Dedifferentiated amniotic fluid mesenchymal stem cell (primary cell): ENCODE results near the gene OSBPL1A.
"Not testable (repeated sequence)": the region's sequence is repeated elsewhere in the genome, so short reads cannot be mapped to it uniquely, and the experiment has no call there.

Experiments used
- DNase-seq: peaks from one replicate; pipeline ENCODE4 v3.0.0-alpha.2; 2016; ENCODE audit errors: extremely low spot score

OSBPL1A gene

DNA sequence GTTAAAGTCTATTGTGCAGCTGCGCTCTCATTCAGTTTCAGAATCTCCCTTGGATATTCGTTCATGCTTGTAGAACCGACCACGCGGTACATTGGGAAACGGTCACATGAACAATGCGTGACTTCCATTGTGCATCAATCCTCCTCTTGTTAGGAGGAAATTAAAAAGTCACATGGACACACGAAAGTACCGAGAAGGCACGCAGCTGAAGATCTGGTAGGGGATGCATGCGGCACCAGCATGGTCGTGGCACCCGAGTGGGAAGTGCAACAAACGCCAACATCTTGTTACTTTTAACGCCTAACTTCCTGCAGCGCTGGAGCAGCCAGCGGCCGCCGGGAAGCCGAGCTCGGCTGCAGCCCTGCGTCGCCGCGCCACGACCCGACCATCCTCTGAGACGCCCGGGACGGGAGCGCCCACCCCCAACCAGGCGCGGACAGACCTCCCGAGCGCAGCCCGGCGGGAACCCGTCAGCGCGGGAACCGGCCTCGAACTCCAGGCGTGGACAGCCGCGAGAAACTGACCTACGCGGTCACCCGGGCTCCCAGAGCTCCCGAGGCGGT lies 412 bp downstream of the OSBPL1A start:
- peak; percentile 69 for DNase-seq

- DNase-seq = no peak
These were observed 1.5 kb downstream of the OSBPL1A start for GRCh38 chr18:24396082-24396633.

DNA sequence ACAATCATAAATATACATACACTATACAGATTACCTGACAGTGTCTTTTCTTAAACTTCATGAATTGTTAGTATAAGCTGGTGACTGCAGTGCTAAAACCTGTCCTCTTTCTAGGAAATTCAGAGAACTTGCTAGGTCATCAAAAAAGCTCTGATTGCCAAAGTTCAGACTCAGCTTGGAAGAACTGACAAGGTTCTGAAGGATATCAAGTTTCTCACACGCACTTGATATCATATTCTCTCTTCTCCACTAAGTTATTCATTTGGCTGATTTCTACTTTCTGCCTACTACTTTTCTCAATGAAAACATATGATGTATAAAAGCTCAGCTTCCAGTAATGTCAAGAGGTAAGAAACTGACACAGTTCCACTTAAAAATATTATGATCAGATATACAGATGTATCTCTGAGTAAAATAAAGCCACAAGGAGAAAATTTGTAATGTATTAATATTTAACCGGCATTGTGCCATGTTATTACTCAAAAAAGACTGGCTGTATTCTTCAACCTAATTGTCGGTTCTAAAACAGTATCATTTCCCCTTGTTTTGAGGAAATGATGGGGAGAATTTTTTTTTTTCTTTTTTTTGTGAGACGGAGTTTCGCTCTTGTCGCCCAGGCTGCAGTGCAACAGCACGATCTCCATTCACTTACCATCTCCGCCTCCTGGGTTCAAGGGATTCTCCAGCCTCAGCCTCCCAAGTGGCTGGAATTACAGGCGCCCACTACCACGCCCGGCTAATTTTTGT lies 2.4 kb downstream of the OSBPL1A start:
- DNase-seq = no peak

DNA sequence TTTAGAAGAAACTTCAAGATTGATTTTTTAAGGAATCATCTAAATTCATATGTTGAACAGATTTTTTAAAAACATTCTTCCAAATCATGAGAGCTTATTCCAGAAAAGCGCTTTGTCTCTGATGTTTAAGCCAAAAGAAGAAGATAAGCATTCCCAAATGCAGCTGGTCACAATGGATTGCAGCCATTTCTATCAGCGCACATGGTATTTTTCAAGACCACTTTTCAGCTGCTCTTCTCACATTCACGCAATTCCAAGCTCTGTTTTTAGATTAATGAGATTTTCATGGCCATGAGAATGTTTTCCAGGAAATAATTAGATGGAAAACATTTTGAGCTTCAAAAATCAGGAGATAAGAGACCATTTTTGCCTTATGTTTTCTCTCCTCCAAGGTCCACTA lies 8.7 kb downstream of the OSBPL1A start:
- no peak for DNase-seq

DNA sequence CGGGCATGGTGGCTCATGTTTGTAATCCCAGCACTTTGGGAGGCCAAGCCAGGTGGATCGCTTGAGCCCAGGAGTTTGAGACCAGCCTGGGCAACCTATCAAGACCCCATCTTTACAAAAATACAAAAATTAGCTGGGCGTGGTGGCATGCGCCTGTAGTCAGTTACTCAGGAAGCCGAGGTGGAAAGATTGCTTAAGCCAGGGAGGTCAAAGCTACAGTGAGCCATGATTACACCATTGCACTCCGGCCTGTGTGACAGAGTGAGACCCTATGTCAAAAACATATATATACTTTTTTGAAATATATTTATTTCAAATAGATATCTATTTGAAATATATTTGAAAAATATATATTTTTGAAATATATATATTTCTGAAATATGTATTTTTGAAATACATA lies 10.9 kb downstream of the OSBPL1A start:
- no peak for DNase-seq

DNA sequence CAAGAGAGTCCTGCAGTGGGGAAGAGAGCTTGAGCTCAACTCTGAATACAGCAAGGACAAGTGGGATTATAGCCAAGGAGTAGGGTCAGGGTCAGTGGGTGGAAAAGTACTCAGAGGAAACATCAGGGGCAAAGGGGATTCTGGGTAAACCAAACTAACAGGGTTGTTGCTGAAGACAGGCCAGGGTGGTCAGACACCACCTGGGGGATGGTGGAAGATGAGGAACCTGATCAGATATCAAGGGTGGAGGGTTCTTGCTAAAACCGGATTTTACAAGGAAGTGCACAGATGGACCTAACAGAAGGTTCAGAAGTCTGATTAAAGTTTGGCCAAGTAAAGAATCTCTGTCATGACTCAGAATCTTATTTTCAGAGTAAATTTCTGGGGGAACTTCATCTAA lies 16.5 kb downstream of the OSBPL1A start:
- DNase-seq = no peak

DNA sequence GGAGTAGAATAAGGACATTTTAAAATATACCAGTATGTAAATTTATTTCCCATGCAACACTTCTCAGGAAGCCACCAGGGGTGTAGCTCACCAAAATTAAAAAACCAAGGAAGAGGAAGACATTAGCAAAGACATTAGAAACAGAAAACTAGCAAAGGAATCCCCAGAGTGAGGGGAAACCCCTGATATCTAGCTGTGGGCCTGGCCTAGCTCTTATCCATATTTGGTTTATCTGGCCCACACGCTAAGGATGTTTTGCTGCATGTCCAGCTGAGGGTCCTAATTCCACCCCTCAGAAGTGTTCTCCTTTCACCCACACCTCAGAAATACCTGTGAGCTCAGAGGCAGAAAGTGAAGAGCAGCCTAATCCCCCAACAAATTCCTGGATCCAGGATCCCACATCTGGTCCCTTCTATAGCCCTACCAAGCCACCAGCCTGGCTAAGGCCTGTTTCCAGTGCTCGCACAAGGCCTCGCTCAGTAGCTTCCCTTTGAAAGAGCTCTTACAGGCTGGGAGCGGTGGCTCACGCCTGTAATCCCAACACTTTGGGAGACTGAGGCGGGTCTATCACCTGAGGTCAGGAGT lies 17.4 kb downstream of the OSBPL1A start:
- no peak for DNase-seq

GRCh38 chr18:24378598-24378997 lies 19.0 kb downstream of the OSBPL1A start:
- DNase-seq = no peak

GRCh38 chr18:24376531-24376930 lies 21.1 kb downstream of the OSBPL1A start:
- DNase-seq = not testable (repeated sequence)

DNA sequence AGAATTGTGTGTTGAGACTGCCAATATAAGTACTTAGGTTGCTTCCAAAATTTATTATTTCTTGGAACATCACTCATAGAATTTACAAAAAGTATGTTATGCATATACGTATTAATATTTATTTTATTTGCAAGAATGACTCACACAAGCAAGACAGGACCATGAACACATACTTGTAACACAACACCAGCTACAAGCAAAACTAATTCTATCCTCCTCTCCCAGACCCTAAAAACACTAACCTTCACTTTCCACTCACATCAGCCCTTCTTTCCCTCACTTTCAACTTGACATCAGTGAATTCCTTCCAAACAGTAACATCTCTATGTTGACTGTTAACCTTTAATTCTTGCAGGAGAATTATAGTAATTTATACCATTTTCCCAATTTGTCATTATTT lies 24.3 kb downstream of the OSBPL1A start:
- peak; percentile 36 for DNase-seq

DNA sequence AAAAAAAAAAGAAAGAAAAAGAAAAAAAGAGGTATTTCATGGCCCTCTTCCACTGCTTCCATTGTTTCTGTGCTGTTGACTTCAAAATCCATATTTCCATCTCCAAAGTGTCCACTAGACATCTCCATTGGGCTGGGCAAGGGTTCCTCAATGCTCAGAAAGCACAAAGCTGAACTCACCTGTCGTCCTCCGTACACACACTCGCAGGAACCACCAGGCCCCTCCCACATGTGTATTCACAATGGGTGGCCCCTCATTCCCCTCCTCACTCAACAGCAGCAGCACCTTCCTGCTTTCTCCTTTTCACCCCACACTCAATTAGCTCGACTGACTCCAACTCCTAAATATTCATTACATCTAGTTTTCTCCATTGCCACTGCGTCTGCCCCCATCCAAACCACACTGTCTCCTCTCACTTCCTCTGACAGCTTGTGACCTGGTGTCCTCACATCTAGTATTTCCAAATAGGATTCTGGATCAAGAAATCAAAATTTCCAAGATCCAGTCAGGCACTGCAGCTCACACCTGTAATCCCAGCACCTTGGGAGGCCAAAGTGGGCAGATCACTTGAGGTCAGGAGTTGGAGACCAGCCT lies 25.2 kb downstream of the OSBPL1A start:
- DNase-seq = no peak

DNA sequence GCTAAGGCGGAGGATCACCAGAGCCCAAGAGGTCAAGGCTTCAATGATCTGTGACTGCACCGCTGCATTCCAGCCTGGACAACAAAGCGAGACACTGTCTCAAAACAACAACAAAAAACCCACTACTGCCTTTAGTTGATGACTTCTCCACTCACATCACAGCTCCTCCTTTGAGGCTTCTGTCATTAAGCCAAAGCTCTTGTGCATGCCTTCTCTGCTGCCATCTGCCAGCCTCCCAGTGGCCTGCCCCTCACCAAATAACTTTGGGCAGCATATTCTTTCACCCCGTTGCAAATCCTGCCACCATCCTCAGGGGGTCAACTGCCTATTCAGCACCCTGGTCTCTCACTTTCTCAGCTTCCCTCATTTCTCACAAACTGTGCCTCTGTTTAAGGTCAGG lies 27.5 kb downstream of the OSBPL1A start:
- DNase-seq = no peak

DNA sequence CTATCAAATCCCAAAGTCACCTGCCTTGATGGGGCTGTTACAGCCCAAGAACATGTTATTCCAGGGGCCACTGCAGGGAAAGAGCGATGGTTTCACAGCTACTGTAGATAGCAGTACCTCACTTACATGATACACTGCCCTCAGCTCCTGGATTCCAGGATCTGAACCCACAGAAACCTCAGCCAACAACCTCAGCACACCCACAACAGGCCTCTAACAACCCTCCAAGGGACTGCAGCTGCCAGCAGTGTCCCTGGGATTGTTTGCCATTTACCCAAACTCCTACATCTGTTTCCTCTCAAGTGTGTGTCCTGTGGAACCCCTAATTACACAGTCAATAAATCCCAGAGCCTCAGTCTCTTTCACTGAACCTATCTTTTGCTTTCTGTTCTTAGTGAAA lies 28.2 kb downstream of the OSBPL1A start:
- DNase-seq = no peak

DNA sequence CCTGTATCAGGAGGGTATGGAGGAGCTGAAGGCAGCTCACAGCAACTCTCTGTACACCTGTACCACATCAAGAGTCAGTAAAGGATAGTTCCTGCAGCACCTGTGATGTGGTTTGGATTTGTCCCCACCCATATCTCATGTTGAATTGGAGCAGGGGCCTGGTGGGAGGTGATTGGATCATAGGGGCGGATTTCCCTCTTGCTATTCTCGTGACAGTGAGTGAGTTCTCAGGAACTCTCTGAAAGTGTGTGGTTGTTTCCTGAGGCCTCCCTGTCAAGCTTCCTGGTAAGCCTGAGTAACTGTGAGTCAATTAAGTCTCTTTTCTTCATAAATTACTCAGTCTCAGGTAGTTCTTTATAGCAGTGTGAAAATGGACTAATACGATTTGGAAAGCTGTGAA lies 28.9 kb downstream of the OSBPL1A start:
- no peak for DNase-seq

GRCh38 chr18:24366328-24366727 lies 31.3 kb downstream of the OSBPL1A start:
- DNase-seq = no peak

DNA sequence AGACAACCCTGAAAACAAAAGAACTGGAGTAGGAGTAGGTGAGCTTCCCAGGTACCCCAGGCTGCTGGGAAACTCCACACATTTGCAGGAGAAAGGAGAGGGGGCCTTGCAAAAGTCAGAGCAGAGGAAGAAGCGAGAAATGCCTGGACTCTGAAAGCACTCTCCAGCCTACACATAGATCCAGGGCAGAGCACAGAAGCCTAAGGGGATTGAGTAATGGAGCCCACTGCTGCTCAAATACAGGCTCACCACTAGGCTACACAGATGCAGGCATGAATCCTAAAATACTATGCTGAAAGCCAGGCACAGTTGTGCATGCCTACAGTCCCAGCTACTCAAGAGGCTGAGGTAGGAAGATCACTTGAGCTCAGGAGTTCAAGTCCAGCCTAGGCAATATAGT lies 33.4 kb downstream of the OSBPL1A start:
- DNase-seq = no peak

GRCh38 chr18:24362757-24363156 lies 34.9 kb downstream of the OSBPL1A start:
- no peak for DNase-seq

- peak; percentile 79 for DNase-seq
These were observed 37.7 kb downstream of the OSBPL1A start for GRCh38 chr18:24359787-24360530.

DNA sequence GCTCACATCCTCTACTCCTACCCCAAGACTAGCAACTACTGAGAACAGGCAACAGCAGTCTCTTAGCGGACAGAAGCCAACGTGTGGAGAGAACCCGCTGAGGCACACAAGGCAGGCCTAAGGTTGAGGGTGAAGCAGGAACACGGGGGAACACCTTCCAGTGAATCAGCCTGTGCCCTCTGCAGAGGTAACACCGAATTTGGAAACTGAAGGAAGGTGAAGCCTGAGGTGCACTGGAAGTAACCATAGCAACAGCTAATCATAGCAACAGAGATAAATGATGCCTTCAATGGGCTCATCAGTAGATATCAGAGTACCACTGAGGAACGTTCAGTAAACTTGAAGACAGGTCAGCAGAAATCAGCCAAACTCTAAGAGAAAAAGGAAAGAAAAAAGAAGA lies 43.3 kb downstream of the OSBPL1A start:
- no peak for DNase-seq

DNA sequence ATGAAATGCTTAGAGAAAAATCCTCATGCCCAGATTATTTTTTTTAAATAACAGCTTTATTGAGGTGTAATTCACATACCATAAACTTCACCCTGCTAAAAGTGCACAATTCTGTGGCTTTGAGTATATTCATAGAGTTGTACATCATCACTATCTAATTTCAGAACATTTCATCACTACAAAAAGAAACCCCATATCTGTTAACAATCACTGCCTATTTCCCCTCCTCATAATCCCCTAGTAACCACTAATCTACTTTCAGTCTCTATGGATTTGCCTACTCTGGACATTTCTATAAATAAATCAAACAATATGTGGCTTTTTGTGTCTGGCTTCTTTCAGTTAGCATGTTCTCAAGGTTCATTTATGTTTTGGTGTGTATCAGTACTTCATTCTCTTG lies 51.4 kb downstream of the OSBPL1A start:
- peak; percentile 68 for DNase-seq

DNA sequence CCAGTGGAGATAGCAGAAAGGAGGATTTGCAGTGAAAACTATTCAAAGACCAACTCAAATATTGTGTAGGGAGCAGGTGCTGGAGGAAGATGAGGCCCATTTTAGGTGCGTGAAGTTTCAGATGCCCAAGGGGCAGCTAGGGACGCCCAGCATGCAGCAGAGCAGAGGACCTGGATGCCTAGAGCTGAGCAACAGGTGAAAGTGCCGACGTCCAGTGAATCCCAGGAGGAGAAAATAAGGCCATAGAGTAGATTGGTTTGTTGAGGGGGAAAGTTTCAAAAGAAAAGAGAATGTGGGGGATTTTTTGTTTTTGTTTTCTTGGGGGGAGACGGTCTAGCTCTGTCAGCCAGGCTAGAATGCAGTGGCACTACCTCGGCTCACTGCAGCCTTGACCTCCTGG lies 53.1 kb downstream of the OSBPL1A start:
- no peak for DNase-seq

DNA sequence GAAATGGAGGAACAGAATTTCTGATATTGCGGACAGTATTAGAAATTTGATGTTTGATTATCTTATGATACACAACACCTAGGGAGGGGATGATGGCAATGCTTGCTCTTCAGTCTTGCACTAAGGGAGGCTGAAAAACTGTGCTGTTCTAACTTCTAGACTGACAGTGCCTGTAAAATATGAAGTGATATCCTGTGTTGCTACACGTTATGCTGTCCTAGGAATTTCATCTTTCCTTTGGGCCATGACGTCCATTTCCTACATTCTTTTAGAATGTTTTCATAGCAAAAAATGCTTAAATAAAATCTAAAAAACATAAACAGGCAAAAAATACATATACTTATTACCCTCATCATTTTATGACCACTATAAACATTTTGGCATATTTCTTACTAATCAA lies 55.3 kb downstream of the OSBPL1A start:
- peak; percentile 48 for DNase-seq
